Fibroblast of pulmonary artery (primary cell): Measurements from ENCODE around the gene ADSL.

ENCODE experiments used
- DNase-seq: peaks from one replicate; pipeline ENCODE4 v3.0.0-alpha.2; 2010; ENCODE audit warnings: low read depth
- H3K4me3 ChIP-seq: replicated peaks from 2 replicates; pipeline ENCODE4 v1.5.1; 2011; ENCODE audit warnings: low read depth, mild to moderate bottlenecking, control low read depth, low read length, moderate library complexity
- TF ChIP-seq, protein P1 (sequence below): IDR thresholded peaks from 2 replicates; pipeline ENCODE4 v1.5.1; 2011; ENCODE audit warnings: mild to moderate bottlenecking, control low read depth, low read length, inconsistent platforms; ENCODE audit errors: missing control alignments

Gene ADSL

DNA sequence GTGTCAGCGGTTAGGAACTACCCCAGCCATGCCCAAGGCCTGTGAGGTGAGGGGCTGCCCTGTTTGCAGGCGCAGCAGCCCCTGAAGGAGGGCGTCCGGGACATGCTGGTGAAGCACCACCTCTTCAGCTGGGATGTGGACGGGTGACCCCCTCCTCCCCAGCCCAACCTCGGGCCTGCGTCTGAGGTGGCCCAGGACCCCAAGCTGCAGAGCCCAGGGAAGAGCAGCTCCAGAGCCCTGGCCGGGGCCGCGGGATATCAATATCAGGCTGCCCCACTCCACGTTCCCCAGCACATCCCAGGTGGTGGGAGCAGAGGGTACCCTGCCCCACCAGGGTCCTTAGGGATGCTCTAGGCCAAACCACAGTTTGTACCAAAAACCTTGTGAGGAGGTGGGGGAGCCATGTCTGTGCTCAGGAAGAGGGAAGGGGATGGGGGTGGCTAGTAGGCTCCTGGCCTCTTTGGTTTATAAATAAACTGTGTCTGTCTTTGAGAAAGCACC, 63.4 kb downstream of the ADSL start:
- TF ChIP-seq, protein P1, sequence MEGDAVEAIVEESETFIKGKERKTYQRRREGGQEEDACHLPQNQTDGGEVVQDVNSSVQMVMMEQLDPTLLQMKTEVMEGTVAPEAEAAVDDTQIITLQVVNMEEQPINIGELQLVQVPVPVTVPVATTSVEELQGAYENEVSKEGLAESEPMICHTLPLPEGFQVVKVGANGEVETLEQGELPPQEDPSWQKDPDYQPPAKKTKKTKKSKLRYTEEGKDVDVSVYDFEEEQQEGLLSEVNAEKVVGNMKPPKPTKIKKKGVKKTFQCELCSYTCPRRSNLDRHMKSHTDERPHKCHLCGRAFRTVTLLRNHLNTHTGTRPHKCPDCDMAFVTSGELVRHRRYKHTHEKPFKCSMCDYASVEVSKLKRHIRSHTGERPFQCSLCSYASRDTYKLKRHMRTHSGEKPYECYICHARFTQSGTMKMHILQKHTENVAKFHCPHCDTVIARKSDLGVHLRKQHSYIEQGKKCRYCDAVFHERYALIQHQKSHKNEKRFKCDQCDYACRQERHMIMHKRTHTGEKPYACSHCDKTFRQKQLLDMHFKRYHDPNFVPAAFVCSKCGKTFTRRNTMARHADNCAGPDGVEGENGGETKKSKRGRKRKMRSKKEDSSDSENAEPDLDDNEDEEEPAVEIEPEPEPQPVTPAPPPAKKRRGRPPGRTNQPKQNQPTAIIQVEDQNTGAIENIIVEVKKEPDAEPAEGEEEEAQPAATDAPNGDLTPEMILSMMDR: no peak
- DNase-seq: no peak
- no peak overlapping the region for H3K4me3 ChIP-seq

DNA sequence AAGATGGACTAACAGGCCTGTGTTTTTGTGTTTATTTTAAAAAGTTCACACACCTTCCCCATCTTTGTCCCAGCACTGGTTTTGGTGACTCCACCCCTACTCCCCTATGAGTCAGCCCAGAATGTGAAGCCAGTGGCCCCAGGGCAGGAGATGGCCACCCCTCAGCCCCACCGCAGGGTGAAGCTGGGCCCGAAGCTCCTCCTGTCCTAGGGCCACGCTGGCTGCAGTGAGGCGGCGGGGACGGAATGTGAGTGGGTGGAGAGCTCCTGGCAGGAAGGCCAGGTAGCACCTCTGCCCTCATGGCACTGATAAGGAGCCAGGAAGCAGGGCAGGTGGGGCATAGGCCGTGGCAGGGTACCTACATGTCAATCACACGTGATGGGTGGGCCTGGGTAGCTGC, 64.0 kb downstream of the ADSL start:
- TF ChIP-seq, protein P1: no peak
- no peak overlapping the region for H3K4me3 ChIP-seq
- no peak for DNase-seq

DNA sequence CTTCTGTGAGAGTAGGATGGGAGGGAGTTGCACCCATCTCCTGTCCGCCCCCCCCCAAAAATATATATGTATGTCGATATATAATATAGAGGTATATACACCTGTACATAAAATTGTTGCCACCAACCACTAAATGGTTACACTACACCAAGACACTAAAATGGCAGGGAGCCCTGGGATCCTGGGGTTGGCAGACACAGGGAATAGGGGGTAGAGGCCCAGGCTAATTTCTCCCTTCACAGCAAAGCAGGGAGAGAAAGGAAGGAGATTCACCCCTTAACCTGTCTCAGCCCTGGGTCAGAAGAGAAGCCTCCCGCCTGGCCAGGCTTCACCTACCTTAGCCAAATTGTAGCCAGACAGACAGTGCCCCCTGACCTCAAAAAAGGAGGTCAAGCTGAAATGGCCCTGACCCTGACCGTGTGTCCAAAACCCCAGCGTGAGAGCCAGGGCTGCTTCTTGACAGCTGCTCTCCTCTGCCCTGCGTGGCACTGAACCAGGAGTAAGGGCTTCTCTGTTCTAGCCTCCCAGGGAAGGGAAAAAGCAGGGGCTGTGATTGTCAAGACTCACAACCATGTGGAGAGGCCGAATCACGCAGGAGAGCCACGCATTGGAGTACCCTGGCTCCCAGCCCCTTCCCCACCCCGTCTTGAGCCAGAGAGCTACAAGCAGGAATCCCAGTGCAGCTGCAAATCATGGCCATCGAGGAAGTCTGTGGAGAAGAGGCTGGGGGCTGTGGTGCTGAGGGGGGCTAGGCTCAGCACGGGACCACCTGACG, 64.6 kb downstream of the ADSL start:
- TF ChIP-seq, protein P1: no peak
- no peak for DNase-seq
- H3K4me3 ChIP-seq: no peak overlapping the region

DNA sequence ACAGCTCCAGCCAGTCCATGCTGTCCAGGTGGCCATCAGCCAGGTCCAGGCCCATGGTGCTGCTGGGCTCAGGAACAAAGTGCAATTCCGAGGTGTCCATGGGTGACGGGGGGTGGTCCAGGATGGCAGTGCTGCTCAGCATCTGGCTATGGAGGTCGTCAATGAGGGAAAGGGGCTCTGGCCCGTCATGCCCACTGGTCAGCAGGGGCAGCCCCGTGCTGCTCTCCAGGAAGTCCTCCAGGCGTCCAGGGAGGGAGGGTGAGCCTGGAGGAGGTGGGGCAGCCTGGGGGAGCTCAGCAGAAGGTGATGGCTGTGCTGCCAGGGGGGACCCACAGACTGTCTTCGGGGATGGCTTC, 65.2 kb downstream of the ADSL start:
- DNase-seq: no peak
- no peak overlapping the region for H3K4me3 ChIP-seq
- TF ChIP-seq, protein P1: no peak

DNA sequence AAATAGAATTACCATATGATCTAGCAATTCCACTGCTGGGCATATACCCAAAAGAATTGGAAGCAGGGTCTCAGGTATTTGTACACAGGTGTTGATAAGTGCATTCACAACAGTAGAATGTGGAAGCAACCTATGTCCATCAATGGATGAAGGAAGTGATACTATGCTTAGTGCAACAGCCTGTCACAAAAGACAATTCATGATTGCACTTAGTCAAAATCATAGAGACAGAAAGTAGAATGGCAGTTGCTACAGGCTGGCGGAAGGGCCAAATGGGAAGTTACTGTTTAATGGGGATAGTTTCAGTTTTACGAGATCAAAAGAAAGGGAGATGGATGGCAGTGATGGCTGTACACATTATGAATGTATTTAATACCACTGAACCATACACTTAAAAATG, 66.1 kb downstream of the ADSL start:
- TF ChIP-seq, protein P1: no peak
- no peak overlapping the region for H3K4me3 ChIP-seq
- no peak for DNase-seq

DNA sequence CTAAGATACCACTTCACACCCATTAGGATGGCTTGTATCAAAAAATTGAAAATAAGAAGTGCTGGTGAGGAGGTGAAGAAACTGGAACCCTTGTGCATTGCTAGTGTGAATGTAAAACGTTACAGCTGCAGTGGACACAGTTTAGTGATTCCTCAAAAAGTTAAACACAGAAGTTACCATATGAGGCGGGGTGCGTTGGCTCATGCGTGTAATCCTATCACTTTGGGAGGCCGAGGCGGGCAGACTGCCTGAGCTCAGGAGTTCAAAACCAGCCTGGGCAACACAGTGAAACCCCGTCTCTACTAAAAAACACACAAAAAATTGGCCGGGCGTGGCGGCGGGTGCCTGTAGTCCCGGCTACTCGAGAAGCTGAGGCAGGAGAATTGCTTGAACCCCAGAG, 67.6 kb downstream of the ADSL start:
- H3K4me3 ChIP-seq: no peak overlapping the region
- DNase-seq: no peak
- TF ChIP-seq, protein P1: no peak

DNA sequence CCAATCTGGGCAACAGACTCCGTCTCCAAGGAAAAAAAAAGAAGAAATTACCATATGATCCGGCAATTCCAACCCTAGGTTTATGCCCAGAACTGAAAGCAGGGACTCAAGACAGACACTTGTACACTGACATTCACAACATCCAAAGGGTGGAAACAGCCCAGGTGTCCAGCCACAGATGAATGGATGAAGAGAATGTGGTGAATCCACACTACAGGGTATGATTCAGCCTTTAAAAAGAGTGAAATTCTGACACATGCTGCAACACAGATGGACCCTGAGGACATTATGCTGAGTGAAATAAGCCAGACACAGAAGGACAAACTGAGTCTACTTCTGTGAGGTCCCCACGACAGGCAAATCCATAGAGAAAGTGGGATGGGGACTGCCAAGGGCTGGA, 68.0 kb downstream of the ADSL start:
- no peak for DNase-seq
- H3K4me3 ChIP-seq: no peak overlapping the region
- TF ChIP-seq, protein P1: no peak
